OCI-LY3 (cell line): Measurements from ENCODE around the gene FRMPD4.

Experiments used
- EZH2phosphoT487 ChIP-seq: fragments of 200-600 bp; shearing (Covaris generic); IDR thresholded peaks from 2 replicates; pipeline ENCODE4 v1.6.1; 2018; ENCODE audit warnings: antibody characterized with exemption, mixed run types, low read depth
- TF ChIP-seq, protein P1 (sequence below): fragments of 200-600, 300-600 bp; sonication (generic); IDR thresholded peaks from 2 replicates; pipeline ENCODE4 v1.5.1; 2014; ENCODE audit warnings: antibody characterized with exemption, low read length, low read depth

- TF ChIP-seq, protein P1, sequence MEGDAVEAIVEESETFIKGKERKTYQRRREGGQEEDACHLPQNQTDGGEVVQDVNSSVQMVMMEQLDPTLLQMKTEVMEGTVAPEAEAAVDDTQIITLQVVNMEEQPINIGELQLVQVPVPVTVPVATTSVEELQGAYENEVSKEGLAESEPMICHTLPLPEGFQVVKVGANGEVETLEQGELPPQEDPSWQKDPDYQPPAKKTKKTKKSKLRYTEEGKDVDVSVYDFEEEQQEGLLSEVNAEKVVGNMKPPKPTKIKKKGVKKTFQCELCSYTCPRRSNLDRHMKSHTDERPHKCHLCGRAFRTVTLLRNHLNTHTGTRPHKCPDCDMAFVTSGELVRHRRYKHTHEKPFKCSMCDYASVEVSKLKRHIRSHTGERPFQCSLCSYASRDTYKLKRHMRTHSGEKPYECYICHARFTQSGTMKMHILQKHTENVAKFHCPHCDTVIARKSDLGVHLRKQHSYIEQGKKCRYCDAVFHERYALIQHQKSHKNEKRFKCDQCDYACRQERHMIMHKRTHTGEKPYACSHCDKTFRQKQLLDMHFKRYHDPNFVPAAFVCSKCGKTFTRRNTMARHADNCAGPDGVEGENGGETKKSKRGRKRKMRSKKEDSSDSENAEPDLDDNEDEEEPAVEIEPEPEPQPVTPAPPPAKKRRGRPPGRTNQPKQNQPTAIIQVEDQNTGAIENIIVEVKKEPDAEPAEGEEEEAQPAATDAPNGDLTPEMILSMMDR, result no peak
- TF ChIP-seq EZH2phosphoT487, result no peak
Observed at GRCh38 chrX:12379671-12380070, 241.4 kb downstream of the FRMPD4 start.
